Smooth muscle cell (in vitro differentiated cells): ENCODE results near the gene KYNU. TPM values are rescaled to one million over a fixed set of nuclear protein-coding genes. Genes with fewer than 3 reads are reported as not detected.
"Not testable (repeated sequence)": the region's sequence is repeated elsewhere in the genome, so short reads cannot be mapped to it uniquely, and the experiment has no call there.

ENCODE experiments used
- DNase-seq: peaks from one replicate; lab custom pipeline; 2025; ENCODE audit not compliant: unreplicated experiment; lab: John Stamatoyannopoulos, UW
- H2AFZ ChIP-seq: fragments of 200-600 bp; sonication (generic); 2 replicates; pipeline ENCODE4 v1.6.0; 2016; ENCODE audit warnings: antibody characterized with exemption, low read depth, mild to moderate bottlenecking
- H3F3A ChIP-seq: fragments of 200-600 bp; sonication (generic); 2 replicates; pipeline ENCODE4 v1.6.0; 2017; ENCODE audit warnings: antibody characterized with exemption, low read depth
- H3K27ac ChIP-seq: fragments of 200-600 bp; sonication (generic); 2 replicates; pipeline ENCODE4 v1.5.1; 2016; ENCODE audit warnings: low read depth, mild to moderate bottlenecking
- H3K27me3 ChIP-seq: fragments of 200-600 bp; sonication (generic); 2 replicates; pipeline ENCODE4 v1.6.1; 2016; ENCODE audit warnings: low read depth, mild to moderate bottlenecking
- H3K36me3 ChIP-seq: fragments of 200-600 bp; sonication (generic); 2 replicates; pipeline ENCODE4 v1.5.1; 2016; ENCODE audit warnings: low read depth
- H3K4me1 ChIP-seq: fragments of 200-600 bp; sonication (generic); 2 replicates; pipeline ENCODE4 v1.5.1; 2016; ENCODE audit warnings: low read depth
- H3K4me2 ChIP-seq: fragments of 200-600 bp; sonication (generic); 2 replicates; pipeline ENCODE4 v1.6.0; 2016; ENCODE audit warnings: mild to moderate bottlenecking
- H3K4me3 ChIP-seq: fragments of 200-600 bp; sonication (generic); 2 replicates; pipeline ENCODE4 v1.5.1; 2016; ENCODE audit warnings: mild to moderate bottlenecking
- H3K79me2 ChIP-seq: fragments of 200-600 bp; sonication (generic); 2 replicates; pipeline ENCODE4 v1.6.0; 2016; ENCODE audit warnings: low read depth, mild to moderate bottlenecking
- H3K9ac ChIP-seq: fragments of 200-600 bp; sonication (generic); 2 replicates; pipeline ENCODE4 v1.6.0; 2016; ENCODE audit warnings: low read depth
- H3K9me3 ChIP-seq: fragments of 200-600 bp; sonication (generic); replicated peaks from 2 replicates; pipeline ENCODE4 v1.5.1; 2016; ENCODE audit warnings: low read depth
- H4K20me1 ChIP-seq: fragments of 200-600 bp; sonication (generic); 2 replicates; pipeline ENCODE4 v1.6.0; 2016; ENCODE audit warnings: low read depth
- WGBS: methylation state at CpG from one replicate; pipeline ENCODE4 v1.1.7; 2016; ENCODE audit warnings: low lambda C conversion rate; 5-methylcytosine and 5-hydroxymethylcytosine counted together
- polyA plus RNA-seq: library from polyadenylated mRNA; unstranded; fragments of >200 nt; fragmentation: Nextera tagmentation; extraction: Ambion mirVana; gene quantifications from 2 replicates; pipeline ENCODE4 v1.2.1, GENCODE V29; 2016
- total RNA-seq: library from RNA; depleted of rRNA; stranded (reverse); fragments of >200 nt; gene quantifications from 2 replicates; pipeline ENCODE4 v1.2.3, GENCODE V29; 2014
- TF ChIP-seq, protein P1 (sequence below): fragments of 200-600 bp; sonication (generic); IDR thresholded peaks from 2 replicates; pipeline ENCODE4 v1.5.1; 2017; ENCODE audit warnings: borderline replicate concordance, mild to moderate bottlenecking, antibody characterized with exemption; ENCODE audit not compliant: insufficient read depth, poor library complexity, severe bottlenecking

Gene KYNU
- total and polyA plus RNA-seq, 2 experiments from 2014 or later = 5.7 to 16.0 TPM

DNA sequence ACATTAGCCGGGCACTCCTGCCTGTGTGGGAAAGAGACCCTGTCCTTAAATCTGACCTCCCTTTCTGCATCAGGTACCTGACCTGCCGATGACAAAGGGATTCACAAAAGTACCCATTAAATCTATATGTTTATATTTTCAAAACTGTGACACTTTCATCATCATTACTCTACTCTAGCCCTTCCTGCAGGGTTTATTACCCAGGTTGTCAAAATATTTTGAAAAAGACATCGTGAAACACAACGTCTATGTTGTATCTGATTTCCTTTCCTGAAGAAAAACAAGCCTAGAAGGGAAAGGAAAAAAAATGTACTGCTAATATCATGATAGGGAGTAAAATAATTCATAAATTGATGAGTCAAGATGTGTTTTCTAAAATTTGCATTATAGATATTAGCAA, 15.2 kb upstream of the KYNU start:
- no peak overlapping the region for H3K4me3 ChIP-seq
- no peak overlapping the region for H3K4me2 ChIP-seq
- 92% methylated on average over 4 of the region's 4 CpGs for WGBS
- peak overlapping the region; percentile 68 for H3K27ac ChIP-seq
- H3K9me3 ChIP-seq = no peaks in the 10 kb centered on the region
- H3K4me1 ChIP-seq = peaks cover 13% of the 10 kb centered on the region
- H3F3A ChIP-seq = peaks cover 11% of the 10 kb centered on the region
- H3K9ac ChIP-seq = no peak overlapping the region
- no peaks in the 10 kb centered on the region for H4K20me1 ChIP-seq
- TF ChIP-seq, protein P1, sequence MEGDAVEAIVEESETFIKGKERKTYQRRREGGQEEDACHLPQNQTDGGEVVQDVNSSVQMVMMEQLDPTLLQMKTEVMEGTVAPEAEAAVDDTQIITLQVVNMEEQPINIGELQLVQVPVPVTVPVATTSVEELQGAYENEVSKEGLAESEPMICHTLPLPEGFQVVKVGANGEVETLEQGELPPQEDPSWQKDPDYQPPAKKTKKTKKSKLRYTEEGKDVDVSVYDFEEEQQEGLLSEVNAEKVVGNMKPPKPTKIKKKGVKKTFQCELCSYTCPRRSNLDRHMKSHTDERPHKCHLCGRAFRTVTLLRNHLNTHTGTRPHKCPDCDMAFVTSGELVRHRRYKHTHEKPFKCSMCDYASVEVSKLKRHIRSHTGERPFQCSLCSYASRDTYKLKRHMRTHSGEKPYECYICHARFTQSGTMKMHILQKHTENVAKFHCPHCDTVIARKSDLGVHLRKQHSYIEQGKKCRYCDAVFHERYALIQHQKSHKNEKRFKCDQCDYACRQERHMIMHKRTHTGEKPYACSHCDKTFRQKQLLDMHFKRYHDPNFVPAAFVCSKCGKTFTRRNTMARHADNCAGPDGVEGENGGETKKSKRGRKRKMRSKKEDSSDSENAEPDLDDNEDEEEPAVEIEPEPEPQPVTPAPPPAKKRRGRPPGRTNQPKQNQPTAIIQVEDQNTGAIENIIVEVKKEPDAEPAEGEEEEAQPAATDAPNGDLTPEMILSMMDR = no peak
- no peaks in the 10 kb centered on the region for H3K79me2 ChIP-seq
- no peaks in the 10 kb centered on the region for H3K36me3 ChIP-seq
- no peak for DNase-seq
- H3K27me3 ChIP-seq = no peaks in the 10 kb centered on the region
- H2AFZ ChIP-seq = no peak overlapping the region

DNA sequence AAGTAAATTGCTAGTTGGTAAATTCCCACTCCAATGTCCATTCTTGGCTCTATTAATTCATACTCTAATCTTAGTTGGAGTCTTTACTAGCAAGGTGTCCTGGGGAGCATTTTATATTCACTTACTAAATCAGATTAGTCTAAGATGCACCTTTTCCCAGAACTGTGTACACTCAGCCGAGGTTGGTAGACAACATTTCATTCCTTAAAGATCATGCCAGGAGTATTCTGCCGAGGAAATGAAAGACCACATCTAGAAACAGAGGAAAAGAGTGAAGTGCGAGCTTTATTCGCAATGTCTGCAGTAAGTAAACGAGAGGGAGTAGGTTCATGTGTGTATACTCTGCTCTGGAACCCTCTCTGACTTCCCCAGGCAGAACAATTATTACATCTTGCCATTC, 14.6 kb upstream of the KYNU start:
- H3K4me2 ChIP-seq = peak overlapping the region; percentile 46
- no peak for DNase-seq
- H3K9me3 ChIP-seq = no peaks in the 10 kb centered on the region
- H3K9ac ChIP-seq = no peak overlapping the region
- no peaks in the 10 kb centered on the region for H4K20me1 ChIP-seq
- peaks cover 8% of the 10 kb centered on the region for H3F3A ChIP-seq
- H3K4me3 ChIP-seq = no peak overlapping the region
- H2AFZ ChIP-seq = no peak overlapping the region
- H3K79me2 ChIP-seq = no peaks in the 10 kb centered on the region
- 76% methylated on average over 5 of the region's 5 CpGs for WGBS
- peaks cover 10% of the 10 kb centered on the region for H3K4me1 ChIP-seq
- no peaks in the 10 kb centered on the region for H3K27me3 ChIP-seq
- TF ChIP-seq, protein P1 = no peak
- no peaks in the 10 kb centered on the region for H3K36me3 ChIP-seq
- H3K27ac ChIP-seq = peak overlapping the region; percentile 68

DNA sequence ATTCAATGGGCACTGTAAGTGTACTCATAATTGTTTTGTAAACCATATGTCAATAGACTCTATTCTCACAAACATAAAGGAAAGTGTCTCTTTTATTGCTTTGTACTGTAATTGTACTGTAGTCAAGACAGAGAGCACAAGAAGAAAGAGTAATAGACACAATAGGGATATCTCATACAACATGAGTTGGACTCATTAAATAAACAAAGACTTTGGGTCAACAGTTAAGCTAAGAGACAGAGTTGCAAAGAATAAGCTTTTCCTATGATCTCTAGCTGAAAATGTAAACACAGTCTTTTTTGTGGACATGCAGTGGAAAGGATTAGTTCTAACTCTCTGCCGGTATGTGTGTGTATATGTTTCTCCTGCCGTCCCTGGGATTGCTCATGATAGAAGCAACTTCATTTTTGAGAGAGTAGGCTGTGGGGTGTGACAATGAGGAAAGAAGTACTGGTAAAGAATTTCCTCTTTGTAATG, 13.9 kb upstream of the KYNU start:
- no peaks in the 10 kb centered on the region for H4K20me1 ChIP-seq
- TF ChIP-seq, protein P1 = no peak
- H3F3A ChIP-seq = peaks cover 8% of the 10 kb centered on the region
- no peak overlapping the region for H2AFZ ChIP-seq
- H3K9ac ChIP-seq = no peak overlapping the region
- H3K4me2 ChIP-seq = peak overlapping the region; percentile 46
- H3K27ac ChIP-seq = peak overlapping the region; percentile 68
- 14% methylated on average over 2 of the region's 2 CpGs for WGBS
- no peaks in the 10 kb centered on the region for H3K9me3 ChIP-seq
- DNase-seq = no peak
- no peak overlapping the region for H3K4me3 ChIP-seq
- no peaks in the 10 kb centered on the region for H3K79me2 ChIP-seq
- H3K4me1 ChIP-seq = peaks cover 8% of the 10 kb centered on the region
- H3K27me3 ChIP-seq = no peaks in the 10 kb centered on the region
- H3K36me3 ChIP-seq = no peaks in the 10 kb centered on the region

DNA sequence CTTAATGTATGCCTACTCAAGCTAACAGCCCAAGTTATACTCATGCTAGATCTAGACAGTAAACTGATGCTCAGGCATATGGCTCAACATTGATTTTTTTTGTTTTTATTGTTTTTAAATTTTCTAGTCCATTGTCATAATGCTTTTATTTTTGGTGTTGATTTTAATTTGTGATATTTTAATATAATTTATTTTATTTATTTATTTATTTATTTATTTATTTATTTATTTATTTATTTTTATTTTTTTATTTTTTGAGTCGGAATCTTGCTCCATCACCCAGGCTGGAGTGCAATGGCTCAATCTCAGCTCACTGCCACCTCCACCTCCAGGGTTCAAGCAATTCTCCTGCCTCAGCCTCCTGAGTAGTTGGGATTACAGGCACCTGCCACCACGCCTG, 12.9 kb upstream of the KYNU start:
- H3K4me2 ChIP-seq, H3K36me3 ChIP-seq, DNase-seq, H3K9ac ChIP-seq, H4K20me1 ChIP-seq, H3K27me3 ChIP-seq, H3K4me1 ChIP-seq, H3K27ac ChIP-seq, H3K4me3 ChIP-seq, H3F3A ChIP-seq, H3K79me2 ChIP-seq, H3K9me3 ChIP-seq, H2AFZ ChIP-seq: not testable (repeated sequence)
- WGBS = 98% methylated on average over 2 of the region's 2 CpGs
